HG03196 (cell line): Measurements from ENCODE around the gene PLA2G5.

Source experiments
- ATAC-seq: cut with Tn5 transposase; IDR thresholded peaks from one replicate; pipeline ENCODE4 v1.9.1; 2021; ENCODE audit not compliant: unreplicated experiment

Gene PLA2G5

DNA sequence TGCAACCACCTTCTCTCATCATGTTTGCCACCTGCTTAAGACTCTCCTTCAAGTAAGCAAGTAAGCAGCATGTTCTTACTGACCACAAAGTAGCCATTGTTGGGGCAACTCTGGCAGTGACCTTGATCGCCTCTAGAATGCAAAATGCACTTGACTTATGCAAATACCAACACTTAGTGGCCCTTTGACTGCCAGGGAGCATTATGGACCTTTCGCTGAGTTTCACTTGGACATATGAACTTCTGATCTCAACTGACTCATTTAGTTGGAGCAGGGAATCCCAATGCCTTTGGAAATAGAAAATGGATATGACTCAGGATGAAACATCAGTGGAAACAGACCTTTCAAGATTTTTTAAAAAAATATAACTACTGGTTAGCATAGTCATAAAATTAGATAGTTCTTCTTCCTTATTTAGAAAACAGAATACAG, 6.1 kb upstream of the PLA2G5 start:
- no peak for ATAC-seq

- no peak for ATAC-seq
These were observed 1.3 kb upstream of the PLA2G5 start for GRCh38 chr1:20068722-20069121.

DNA sequence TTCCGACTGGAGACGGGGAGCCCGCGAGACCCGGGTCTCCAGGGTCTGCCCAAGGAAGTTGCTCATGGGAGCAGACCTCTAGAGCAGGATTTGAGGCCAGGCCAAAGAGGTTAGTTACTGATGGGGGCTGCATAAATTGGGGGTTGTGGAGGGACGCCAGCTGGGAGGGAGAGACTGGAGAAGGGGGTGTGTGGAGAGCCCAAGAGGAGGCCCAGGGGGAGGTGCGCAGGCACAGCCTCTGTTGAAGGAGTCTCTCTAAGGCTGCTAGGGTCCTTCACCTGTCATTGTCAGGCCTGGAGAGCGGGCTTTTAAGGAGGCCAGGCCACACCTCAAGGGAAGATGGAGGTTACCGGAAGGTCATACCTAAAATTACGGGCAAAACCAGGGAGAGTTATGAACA, 363 bp downstream of the PLA2G5 start:
- ATAC-seq = no peak

DNA sequence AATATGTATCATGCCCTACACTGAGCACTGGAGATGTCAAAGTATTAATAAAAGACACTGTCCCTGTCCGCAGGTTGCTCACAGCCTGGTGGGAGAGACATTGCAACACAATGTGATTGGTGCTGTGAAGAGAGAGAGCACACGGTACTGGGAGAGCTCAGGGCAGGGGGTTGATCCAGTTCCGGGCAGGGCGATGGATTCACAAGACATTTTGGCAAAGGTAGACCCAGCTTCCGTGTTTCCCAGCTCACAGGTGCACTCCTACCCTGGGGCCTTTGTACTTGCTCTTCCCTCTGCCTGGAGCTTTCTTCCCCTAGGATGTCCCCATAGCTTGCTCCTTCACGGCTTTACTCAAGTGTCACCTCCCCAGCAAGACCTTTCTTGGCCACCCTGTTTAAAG, 1.4 kb downstream of the PLA2G5 start:
- no peak for ATAC-seq

DNA sequence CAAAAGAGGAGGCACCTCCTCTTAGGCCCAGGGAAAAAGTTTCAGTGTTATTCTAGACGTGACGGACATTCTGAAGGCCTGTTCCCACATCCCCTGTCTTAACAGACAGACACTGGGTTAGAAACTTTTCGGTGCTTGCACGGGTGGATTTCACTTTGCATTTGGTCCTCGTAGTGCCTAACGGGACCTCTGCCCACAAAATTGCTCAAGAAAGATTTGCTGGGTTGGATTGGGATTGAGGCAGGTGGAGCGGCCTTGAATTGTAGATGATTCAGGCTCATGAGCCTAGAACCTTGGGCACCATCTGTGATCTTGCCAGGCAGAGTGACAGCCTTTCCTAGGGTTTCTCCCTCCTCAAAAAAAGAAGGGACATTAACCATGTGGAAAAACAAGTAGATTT, 2.8 kb downstream of the PLA2G5 start:
- ATAC-seq = no peak

DNA sequence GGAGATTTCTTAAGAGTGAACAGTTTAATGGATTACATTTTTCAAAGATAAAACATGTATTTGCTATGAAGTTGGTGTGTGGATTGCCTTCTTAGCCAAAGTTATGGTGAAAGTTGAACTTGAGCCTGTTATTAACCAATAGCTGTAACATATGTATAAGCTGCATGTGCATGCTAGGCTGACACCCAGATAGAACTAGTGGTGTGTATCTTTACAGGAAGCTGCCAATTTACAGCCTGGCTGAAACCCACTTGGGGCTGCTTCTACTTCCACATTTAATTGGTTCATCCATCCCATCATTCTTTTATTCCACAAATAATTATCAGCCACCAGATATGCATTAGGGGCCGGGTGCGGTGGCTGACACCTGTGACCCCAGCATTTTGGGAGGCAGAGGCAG, 3.3 kb downstream of the PLA2G5 start:
- no peak for ATAC-seq

- no peak for ATAC-seq
These were observed 4.2 kb downstream of the PLA2G5 start for GRCh38 chr1:20074055-20074724.

- no peak for ATAC-seq
These were observed 4.8 kb downstream of the PLA2G5 start for GRCh38 chr1:20074725-20075171.

- ATAC-seq = no peak
These were observed 5.4 kb downstream of the PLA2G5 start for GRCh38 chr1:20075345-20075744.

GRCh38 chr1:20076223-20076622, 6.2 kb downstream of the PLA2G5 start:
- ATAC-seq = no peak

DNA sequence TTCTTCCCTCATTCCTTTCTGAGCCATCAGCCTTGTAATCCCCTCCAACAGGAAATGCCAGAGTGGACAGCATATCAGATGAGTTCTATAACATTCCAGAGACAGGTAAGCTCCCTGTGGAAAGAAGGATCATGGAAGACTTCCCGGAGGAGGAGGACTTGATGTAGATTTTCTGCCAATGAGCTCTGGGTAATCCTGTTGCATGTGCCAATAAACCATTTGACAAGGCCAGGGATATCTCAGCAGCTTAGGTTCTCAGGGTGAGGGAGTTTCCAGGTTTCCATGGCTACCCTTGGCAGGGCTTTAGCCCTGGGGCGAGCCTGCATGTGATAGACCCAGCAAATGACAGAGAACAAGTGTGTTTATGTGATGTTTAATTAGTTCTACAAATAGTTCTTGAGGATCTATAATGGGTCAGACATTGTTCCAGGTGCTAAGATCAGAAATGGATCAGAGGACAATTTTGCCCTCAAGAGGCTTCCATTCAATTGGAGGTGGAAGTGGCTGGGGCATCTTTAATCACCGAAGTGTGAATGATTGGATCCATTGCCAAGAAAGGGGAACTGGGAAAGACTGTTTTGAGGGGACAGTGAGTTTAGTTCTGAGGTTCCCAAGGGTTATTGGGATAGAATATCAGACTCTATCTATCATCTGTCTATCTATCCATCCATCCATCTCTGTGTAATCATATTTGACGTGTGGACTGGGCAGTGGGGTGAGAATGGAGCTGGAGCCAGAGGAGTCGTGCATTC, 6.9 kb downstream of the PLA2G5 start:
- no peak for ATAC-seq

- ATAC-seq = no peak
These were observed 8.2 kb downstream of the PLA2G5 start for GRCh38 chr1:20078171-20078651.

- ATAC-seq = no peak
These were observed 8.7 kb downstream of the PLA2G5 start for GRCh38 chr1:20078711-20079110.

DNA sequence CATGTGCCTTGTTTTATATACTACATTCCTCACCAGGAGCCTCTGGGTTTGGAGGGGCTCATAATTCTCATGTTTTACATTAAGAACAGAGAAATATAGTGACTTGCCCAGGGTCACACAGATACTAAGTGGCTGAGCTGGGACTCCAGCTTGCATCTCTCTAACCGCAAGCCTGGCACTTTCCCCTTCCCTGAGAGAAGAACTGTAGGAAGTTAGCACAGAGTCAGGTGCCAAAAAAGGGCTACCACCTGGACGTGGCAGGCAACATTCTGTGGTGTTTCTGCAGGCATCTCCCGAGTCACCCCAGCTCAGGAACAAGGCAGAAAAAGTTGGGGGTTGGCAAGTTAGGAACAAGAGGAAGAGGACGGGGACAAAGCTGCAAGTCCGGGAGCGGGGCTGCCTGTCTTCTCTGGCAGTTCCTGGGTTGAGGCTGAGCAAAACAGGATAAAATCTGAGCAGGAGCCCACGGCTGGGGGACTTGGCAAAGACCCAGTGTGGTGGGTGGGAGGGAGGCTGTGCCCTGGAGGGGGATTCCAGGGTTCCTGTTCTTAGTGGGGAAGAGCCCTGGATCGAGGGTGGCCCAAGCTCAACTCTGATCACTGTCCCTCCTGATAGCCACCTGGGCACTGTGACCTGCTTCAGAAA, 9.8 kb downstream of the PLA2G5 start:
- ATAC-seq = no peak

GRCh38 chr1:20080441-20081352, 10.7 kb downstream of the PLA2G5 start:
- no peak for ATAC-seq

- ATAC-seq = no peak
These were observed 11.4 kb downstream of the PLA2G5 start for GRCh38 chr1:20081353-20081810.

- ATAC-seq = no peak
These were observed 12.8 kb downstream of the PLA2G5 start for GRCh38 chr1:20082772-20083171.

DNA sequence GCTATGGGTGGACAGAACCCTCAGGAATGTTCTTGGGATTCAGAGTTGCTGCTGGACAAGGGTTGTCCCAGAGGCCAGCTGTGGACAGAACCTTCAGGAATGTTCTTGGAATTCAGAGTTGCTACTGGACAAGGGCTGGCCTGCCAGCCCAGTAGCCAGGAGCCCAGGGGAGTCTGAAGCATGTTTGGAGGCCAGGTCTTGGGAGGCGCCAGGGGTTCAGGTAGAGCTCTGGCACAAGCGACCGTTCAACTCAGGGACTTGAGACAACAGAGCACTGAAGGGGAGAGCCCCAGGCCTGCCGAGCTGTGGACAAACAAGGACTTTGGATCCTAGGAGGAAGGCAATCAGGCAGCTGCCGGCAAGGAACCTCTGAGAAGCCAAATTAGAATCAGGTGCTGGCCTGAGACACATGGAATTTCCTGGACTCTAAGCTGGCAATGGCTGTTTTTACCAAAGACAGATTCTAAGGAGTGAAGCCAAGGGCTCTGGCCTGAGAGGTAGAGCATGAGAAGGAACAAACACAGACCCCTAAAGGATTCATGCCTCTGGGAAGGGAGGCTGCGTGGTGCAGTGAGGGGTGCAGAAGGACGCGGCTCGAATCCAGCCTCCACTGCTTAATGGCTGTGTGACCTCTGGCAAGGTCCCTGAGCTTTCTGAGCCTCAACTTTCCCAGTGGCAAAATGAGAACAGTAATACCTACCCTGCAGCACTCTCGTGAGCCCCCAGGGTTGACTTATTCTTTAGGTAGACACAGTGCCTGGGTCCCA, 13.4 kb downstream of the PLA2G5 start:
- ATAC-seq = no peak

GRCh38 chr1:20086800-20087199, 16.8 kb downstream of the PLA2G5 start:
- no peak for ATAC-seq

GRCh38 chr1:20087668-20088067, 17.7 kb downstream of the PLA2G5 start:
- ATAC-seq = no peak
